GM21529 (cell line): Measurements from ENCODE around the gene IFITM2.
"Not testable (repeated sequence)": the region's sequence is repeated elsewhere in the genome, so short reads cannot be mapped to it uniquely, and the experiment has no call there.

ENCODE experiments used
- ATAC-seq: cut with Tn5 transposase; IDR thresholded peaks from one replicate; pipeline ENCODE4 v1.9.1; 2021; ENCODE audit not compliant: unreplicated experiment

The IFITM2 gene

GRCh38 chr11:306645-307371, 808 bp upstream of the IFITM2 start:
- no peak for ATAC-seq

- not testable (repeated sequence) for ATAC-seq
Measured at GRCh38 chr11:308740-309665, 1.4 kb downstream of the IFITM2 start.

GRCh38 chr11:309979-310572, 2.5 kb downstream of the IFITM2 start:
- not testable (repeated sequence) for ATAC-seq

GRCh38 chr11:311013-311748, 3.6 kb downstream of the IFITM2 start:
- ATAC-seq, result not testable (repeated sequence)

- ATAC-seq, result no peak
Measured at GRCh38 chr11:312092-312816, 4.6 kb downstream of the IFITM2 start.

GRCh38 chr11:313304-313786, 5.7 kb downstream of the IFITM2 start:
- peak; percentile 13 for ATAC-seq

GRCh38 chr11:313787-314553, 6.4 kb downstream of the IFITM2 start, which contains the start of gene IFITM1:
Gene IFITM1 (plus strand): TSS chr11:314040. CDS start chr11:314171, 131 bp downstream.
- ATAC-seq, result peak; percentile 37

GRCh38 chr11:314554-314875, 6.9 kb downstream of the IFITM2 start:
- not testable (repeated sequence) for ATAC-seq

- no peak for ATAC-seq
Measured at GRCh38 chr11:315051-315481, 7.5 kb downstream of the IFITM2 start.

- no peak for ATAC-seq
Measured at GRCh38 chr11:315516-315994, 7.9 kb downstream of the IFITM2 start.

GRCh38 chr11:316031-316701, 8.6 kb downstream of the IFITM2 start:
- ATAC-seq, result no peak

- no peak for ATAC-seq
Measured at GRCh38 chr11:316891-317301, 9.3 kb downstream of the IFITM2 start.

- ATAC-seq, result not testable (repeated sequence)
Measured at GRCh38 chr11:317668-318404, 10.2 kb downstream of the IFITM2 start.

GRCh38 chr11:318405-319120, 10.9 kb downstream of the IFITM2 start:
- ATAC-seq, result not testable (repeated sequence)

- ATAC-seq, result not testable (repeated sequence)
Measured at GRCh38 chr11:319121-319887, 11.7 kb downstream of the IFITM2 start.

- not testable (repeated sequence) for ATAC-seq
Measured at GRCh38 chr11:319888-320273, 12.3 kb downstream of the IFITM2 start.
